Measurements from ENCODE around the gene NGDN.

The NGDN gene

DNA sequence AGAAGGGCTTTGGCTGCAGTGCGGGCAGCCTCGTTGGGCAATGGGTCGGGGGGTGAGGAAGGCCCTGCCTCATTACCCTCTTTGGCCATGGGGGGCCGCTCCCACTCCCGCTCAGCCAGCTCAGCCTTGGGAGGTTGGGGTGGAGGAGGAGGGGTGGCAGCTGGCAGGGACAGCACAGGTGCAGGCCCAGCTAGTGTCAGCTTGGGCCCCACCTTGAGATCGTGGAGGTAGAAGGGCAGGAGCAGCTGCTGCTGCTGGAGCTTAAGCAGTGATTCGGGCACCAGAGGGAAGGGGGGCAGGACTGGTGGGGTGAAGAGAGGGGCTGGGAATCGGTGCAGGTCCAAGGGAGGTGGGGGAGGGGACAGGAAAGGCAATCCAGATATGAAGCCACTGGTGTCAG lies 56.1 kb downstream of the NGDN start:
- no peak for DNase-seq (ENCODE audit: low read depth)
- TF ChIP-seq, protein P1, sequence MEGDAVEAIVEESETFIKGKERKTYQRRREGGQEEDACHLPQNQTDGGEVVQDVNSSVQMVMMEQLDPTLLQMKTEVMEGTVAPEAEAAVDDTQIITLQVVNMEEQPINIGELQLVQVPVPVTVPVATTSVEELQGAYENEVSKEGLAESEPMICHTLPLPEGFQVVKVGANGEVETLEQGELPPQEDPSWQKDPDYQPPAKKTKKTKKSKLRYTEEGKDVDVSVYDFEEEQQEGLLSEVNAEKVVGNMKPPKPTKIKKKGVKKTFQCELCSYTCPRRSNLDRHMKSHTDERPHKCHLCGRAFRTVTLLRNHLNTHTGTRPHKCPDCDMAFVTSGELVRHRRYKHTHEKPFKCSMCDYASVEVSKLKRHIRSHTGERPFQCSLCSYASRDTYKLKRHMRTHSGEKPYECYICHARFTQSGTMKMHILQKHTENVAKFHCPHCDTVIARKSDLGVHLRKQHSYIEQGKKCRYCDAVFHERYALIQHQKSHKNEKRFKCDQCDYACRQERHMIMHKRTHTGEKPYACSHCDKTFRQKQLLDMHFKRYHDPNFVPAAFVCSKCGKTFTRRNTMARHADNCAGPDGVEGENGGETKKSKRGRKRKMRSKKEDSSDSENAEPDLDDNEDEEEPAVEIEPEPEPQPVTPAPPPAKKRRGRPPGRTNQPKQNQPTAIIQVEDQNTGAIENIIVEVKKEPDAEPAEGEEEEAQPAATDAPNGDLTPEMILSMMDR (IDR thresholded peaks at IDR 0.05; ENCODE audit: control insufficient read depth, insufficient read depth, low read depth, low read length, missing control alignments), result no peak
- no peak overlapping the region for H3K4me3 ChIP-seq (ENCODE audit: control insufficient read depth, low read depth, low read length)
